Urothelium cell line (cell line): Measurements from ENCODE around the gene PRR13.
"Not testable (repeated sequence)": the region's sequence is repeated elsewhere in the genome, so short reads cannot be mapped to it uniquely, and the experiment has no call there.

Experiments
- DNase-seq: peaks from one replicate; pipeline ENCODE4 v3.0.0; 2011; ENCODE audit warnings: low spot score, mixed read lengths
- FAIRE-seq: peaks from 2 replicates; lab custom pipeline; 2011; peaks lifted over from hg19 to GRCh38; lab: Jason Lieb, UNC

PRR13 gene

DNA sequence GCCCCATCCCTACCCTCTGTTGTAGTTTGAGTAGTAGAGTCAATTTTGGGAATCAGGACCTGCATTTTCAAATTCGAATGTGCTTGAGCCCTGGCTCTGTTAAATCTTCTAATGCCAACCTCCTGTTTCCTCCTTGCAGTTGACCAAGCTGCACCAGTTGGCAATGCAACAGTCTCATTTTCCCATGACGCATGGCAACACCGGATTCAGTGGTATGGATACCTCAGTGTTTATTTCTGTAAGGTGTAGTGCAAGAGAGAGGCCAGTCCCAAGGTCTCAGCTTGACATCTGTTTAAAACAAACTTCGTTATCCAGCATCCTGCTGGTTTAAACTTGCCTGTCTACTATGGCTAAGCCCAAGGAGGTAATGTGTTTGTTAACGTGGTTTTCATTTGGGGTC lies 25.5 kb downstream of the PRR13 start:
- FAIRE-seq, result no peak

DNA sequence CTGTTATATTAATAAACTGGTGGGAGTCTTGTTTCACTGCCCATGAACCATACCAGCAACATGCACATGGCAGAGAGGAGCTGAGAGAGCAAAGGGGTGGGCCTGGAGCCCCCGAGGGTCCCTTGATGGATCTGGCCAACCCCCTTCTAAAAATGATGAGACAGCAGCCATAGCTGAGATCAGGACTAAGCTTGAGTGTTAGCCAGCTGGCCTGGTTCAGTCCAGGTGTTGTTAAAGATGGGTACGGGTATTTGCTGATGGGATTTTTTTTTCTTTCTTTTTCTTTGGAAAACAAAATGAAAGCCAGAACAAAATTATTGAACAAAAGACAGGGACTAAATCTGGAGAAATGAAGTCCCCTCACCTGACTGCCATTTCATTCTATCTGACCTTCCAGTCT lies 26.3 kb downstream of the PRR13 start:
- DNase-seq, result no peak
- FAIRE-seq, result no peak

More for the DNA sequence above, 25.5 kb downstream of the PRR13 start:
- no peak for DNase-seq

- FAIRE-seq (no peak), DNase-seq (no peak)
Observed at GRCh38 chr12:53468282-53468681, 26.7 kb downstream of the PRR13 start.

DNA sequence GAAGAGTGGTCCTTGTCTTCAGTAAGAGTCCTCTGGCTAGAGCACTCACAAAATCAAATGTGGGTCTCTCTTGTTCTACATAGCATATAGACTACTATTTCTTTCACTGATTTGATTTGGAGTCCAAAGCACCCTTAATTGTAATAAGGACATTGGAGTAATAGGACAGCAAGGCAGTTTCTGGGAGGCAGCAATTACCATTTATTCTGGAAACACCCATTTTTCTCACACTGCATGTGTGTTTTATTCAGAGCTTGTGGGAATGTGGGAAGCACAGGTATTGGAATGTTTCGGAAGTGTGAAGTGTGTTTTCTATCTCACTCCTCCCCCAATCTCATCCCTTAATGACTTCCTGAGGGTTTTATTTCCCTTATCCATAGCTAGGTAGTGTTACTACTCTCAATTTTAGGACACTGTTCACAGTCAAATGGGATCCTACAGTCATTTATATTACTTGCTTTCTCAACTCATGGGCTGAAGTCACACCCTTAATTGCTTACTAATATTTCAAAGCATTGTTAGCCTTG lies 30.6 kb downstream of the PRR13 start:
- DNase-seq (no peak), FAIRE-seq (no peak)

GRCh38 chr12:53474077-53474476 lies 32.5 kb downstream of the PRR13 start:
- no peak for DNase-seq
- FAIRE-seq, result no peak

DNA sequence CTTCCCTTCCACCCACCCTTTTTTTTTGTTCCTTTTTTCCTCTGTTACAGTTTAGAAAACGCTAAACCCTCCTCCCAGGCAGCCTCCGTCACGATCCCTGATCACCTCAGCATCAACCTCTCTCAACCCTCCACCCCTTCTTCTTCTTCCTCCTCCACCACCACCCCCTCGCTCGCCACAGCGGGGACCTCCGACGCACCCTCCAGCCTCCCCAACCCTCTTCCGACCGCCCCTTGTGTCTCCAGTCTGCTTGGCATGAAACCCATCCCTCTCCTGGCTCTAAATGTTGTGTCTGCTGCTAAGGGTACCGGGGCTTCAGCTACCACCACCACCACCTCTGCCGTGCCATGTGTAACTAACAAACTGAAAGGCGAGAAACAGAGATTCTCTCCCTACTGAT lies 33.3 kb downstream of the PRR13 start:
- DNase-seq (no peak), FAIRE-seq (no peak)

DNA sequence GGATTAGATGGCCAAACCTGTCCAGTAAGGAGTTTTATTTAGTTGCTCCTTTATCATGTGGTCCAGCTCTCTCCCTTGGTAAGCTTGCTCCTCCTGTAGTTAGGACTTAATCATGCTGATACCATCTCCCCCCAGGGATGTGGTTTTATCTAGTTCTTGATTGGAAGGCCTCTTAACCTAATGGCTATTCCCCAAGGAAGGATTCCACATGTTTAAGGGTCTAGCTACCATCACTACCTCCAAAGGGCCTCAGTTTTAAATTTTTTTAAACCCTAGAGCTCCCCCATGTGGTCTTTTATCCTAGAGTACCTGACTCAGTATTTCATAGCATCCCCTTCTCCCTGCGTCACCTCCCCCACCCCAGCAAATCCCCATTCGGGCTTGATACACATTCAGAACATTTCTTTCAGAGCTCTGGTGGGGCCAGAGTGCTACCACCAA lies 35.3 kb downstream of the PRR13 start:
- FAIRE-seq, result no peak
- DNase-seq, result no peak

- no peak for FAIRE-seq
- DNase-seq, result no peak
Observed at GRCh38 chr12:53478865-53479264, 37.3 kb downstream of the PRR13 start.

- FAIRE-seq (no peak), DNase-seq (no peak)
Observed at GRCh38 chr12:53479331-53479730, 37.8 kb downstream of the PRR13 start.

DNA sequence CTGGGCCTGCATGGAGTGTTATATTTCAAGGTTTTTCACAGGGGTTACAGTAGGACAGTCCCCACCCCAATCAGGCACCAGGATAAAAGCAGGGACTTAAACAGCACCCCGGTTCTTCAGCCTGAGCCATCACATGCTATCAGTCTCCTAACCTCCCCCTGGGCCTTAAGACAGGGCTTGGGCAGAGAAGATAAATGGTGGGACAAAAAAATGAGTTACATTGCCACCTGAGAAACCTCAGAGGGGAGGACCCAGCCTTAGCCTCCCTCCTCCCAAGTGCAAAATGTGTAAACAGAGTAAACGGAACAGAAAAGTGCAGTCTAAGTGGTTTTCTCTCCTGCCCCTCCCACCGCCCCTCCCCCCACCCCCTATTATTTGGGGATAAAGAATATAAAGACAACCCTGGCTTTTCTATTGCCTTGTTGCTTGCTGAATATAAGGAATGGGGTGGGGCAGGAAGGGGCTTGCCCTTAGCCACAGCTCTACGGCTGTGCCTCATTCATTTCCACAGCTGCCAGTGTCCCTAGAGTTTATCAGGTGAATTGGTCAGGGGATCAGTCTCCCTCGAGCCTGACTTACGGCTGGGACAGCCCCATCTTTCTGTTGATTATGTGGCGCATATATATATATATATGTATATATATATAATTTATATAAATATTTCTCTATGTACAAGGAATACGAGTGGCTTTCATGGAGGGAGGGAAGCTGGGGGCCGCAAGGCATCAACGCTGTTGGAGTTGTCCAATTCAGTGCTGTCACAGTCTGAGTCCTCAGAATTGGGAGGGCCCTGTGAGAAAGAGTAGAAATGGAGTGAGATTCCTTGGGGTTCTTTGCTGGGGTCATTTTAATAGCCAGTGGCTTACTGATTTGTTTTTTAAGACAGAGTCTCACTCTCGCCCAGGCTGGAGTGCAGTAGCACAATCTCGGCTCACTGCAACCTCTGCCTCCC lies 39.2 kb downstream of the PRR13 start:
- DNase-seq (no peak), FAIRE-seq (no peak)

DNA sequence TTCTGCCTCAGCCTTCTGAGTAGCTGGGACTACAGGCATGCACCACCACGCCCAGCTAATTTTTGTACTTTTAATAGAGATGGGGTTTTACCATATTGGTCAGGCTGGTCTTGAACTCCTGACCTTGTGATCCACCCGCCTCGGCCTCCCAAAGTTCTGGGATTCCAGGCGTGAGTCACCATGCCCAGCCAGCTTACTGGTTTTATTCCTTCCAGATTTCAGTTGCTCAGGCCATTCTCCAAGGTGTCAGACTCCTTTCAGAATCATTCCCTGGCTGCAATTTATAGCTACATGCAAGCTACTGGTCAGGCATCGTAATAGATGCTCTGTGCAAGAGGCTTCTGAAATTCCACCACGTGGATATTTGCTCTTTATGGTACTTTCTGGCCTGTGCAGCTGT lies 39.9 kb downstream of the PRR13 start:
- DNase-seq, FAIRE-seq: not testable (repeated sequence)

DNA sequence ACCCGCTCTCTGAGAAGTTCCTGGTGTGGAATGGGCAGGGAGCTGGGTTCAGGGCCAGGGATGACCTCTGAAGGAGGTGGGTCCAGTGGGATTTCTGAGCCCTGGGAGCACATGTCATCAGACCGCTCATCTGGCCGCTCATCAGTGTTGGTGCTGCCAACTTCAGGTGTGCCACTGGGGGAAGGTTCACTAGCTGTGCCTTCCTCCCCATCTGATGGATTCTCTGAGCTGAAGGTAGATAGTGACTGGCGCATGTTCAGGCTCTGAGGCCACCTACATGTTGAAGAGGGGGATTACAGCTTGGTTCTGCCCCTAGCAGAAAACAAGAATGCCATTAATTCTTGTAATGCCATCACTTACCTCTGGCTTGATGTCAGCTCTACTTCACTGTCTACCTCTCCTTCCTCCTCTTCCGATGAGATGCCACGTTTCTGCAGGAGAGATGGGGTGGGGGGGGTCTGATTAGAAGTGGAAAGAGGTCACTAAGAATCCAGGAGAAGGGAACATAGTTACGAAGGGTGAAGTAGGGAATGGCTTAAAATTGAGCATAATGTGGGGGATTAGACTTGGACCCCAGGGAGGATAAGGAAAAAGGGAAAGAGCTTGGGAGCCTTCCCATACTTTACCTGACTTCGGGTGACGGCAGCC lies 40.5 kb downstream of the PRR13 start:
- peak; percentile 30 for DNase-seq
- FAIRE-seq, result no peak

- no peak for FAIRE-seq
Observed at GRCh38 chr12:53482626-53483168, 41.2 kb downstream of the PRR13 start.

GRCh38 chr12:53483225-53483978 lies 41.9 kb downstream of the PRR13 start:
- FAIRE-seq (no peak), DNase-seq (no peak)

More at GRCh38 chr12:53482626-53483168, 41.2 kb downstream of the PRR13 start:
- DNase-seq, result no peak

DNA sequence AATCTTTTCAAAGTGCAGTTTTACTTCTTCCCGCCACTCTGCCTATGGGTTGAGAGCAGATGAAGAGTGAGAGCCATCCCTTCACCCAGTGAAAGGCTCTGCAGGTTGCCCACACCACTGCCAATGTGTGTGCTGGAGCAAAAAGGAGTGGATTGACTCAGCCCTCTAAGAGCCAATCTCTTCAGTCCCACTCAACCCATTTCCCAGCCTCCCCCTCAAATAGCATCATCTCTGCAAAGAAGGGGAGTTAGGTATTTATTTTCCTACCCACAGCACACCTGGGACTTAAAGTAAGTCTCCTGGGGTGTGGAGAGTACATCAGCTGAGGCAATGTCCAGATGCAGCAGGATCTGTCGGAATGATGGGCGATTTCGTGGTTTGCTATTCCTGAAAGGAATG lies 42.4 kb downstream of the PRR13 start:
- no peak for FAIRE-seq
- no peak for DNase-seq

GRCh38 chr12:53484686-53485575 lies 43.4 kb downstream of the PRR13 start:
- FAIRE-seq, result no peak
- no peak for DNase-seq

- no peak for FAIRE-seq
- no peak for DNase-seq
Observed at GRCh38 chr12:53485955-53486735, 44.6 kb downstream of the PRR13 start.

GRCh38 chr12:53486736-53487487 lies 45.4 kb downstream of the PRR13 start:
- DNase-seq (no peak), FAIRE-seq (peak; percentile 59)
